Smooth muscle cell (in vitro differentiated cells): ENCODE measurements around the gene CKB. TPM values are rescaled to one million over a fixed set of nuclear protein-coding genes. Genes with fewer than 3 reads are reported as not detected.
A peak's percentile ranks its signal among the peaks of the same experiment; 100 is the strongest.

Experiments used
- DNase-seq: peaks from one replicate; lab custom pipeline; 2025; ENCODE audit not compliant: unreplicated experiment; lab: John Stamatoyannopoulos, UW
- H2AFZ ChIP-seq: fragments of 200-600 bp; sonication (generic); 2 replicates; pipeline ENCODE4 v1.6.0; 2016; ENCODE audit warnings: antibody characterized with exemption, low read depth, mild to moderate bottlenecking
- H3F3A ChIP-seq: fragments of 200-600 bp; sonication (generic); 2 replicates; pipeline ENCODE4 v1.6.0; 2017; ENCODE audit warnings: antibody characterized with exemption, low read depth
- H3K27ac ChIP-seq: fragments of 200-600 bp; sonication (generic); 2 replicates; pipeline ENCODE4 v1.5.1; 2016; ENCODE audit warnings: low read depth, mild to moderate bottlenecking
- H3K27me3 ChIP-seq: fragments of 200-600 bp; sonication (generic); 2 replicates; pipeline ENCODE4 v1.6.1; 2016; ENCODE audit warnings: low read depth, mild to moderate bottlenecking
- H3K36me3 ChIP-seq: fragments of 200-600 bp; sonication (generic); 2 replicates; pipeline ENCODE4 v1.5.1; 2016; ENCODE audit warnings: low read depth
- H3K4me1 ChIP-seq: fragments of 200-600 bp; sonication (generic); 2 replicates; pipeline ENCODE4 v1.5.1; 2016; ENCODE audit warnings: low read depth
- H3K4me2 ChIP-seq: fragments of 200-600 bp; sonication (generic); 2 replicates; pipeline ENCODE4 v1.6.0; 2016; ENCODE audit warnings: mild to moderate bottlenecking
- H3K4me3 ChIP-seq: fragments of 200-600 bp; sonication (generic); 2 replicates; pipeline ENCODE4 v1.5.1; 2016; ENCODE audit warnings: mild to moderate bottlenecking
- H3K79me2 ChIP-seq: fragments of 200-600 bp; sonication (generic); 2 replicates; pipeline ENCODE4 v1.6.0; 2016; ENCODE audit warnings: low read depth, mild to moderate bottlenecking
- H3K9ac ChIP-seq: fragments of 200-600 bp; sonication (generic); 2 replicates; pipeline ENCODE4 v1.6.0; 2016; ENCODE audit warnings: low read depth
- H3K9me3 ChIP-seq: fragments of 200-600 bp; sonication (generic); replicated peaks from 2 replicates; pipeline ENCODE4 v1.5.1; 2016; ENCODE audit warnings: low read depth
- H4K20me1 ChIP-seq: fragments of 200-600 bp; sonication (generic); 2 replicates; pipeline ENCODE4 v1.6.0; 2016; ENCODE audit warnings: low read depth
- CTCF ChIP-seq: fragments of 200-600 bp; sonication (generic); IDR thresholded peaks from 2 replicates; pipeline ENCODE4 v1.5.1; 2017; ENCODE audit warnings: borderline replicate concordance, mild to moderate bottlenecking, antibody characterized with exemption; ENCODE audit not compliant: insufficient read depth, poor library complexity, severe bottlenecking
- WGBS: methylation state at CpG from one replicate; pipeline ENCODE4 v1.1.7; 2016; ENCODE audit warnings: low lambda C conversion rate; 5-methylcytosine and 5-hydroxymethylcytosine counted together
- polyA plus RNA-seq: library from polyadenylated mRNA; unstranded; fragments of >200 nt; fragmentation: Nextera tagmentation; extraction: Ambion mirVana; gene quantifications from 2 replicates; pipeline ENCODE4 v1.2.1, GENCODE V29; 2016
- total RNA-seq: library from RNA; depleted of rRNA; stranded (reverse); fragments of >200 nt; gene quantifications from 2 replicates; pipeline ENCODE4 v1.2.3, GENCODE V29; 2014

The CKB gene
- total and polyA plus RNA-seq, 2 experiments from 2014 or later: 25.7 to 62.9 TPM

- Histone ChIP-seq H3K9me3 (no peaks in the 10 kb centered on the region), H3K36me3 (no peaks in the 10 kb centered on the region), H3K4me1 (peaks cover 13% of the 10 kb centered on the region), H3K27me3 (no peaks in the 10 kb centered on the region), H3K4me3 (peak overlapping the region; percentile 85), H4K20me1 (peaks cover 26% of the 10 kb centered on the region), H3K27ac (no peak overlapping the region), H3K79me2 (peaks cover 13% of the 10 kb centered on the region), H3K4me2 (peak overlapping the region; percentile 99), H3K9ac (peak overlapping the region; percentile 81), H3F3A (no peaks in the 10 kb centered on the region), H2AFZ (no peak overlapping the region)
- 57% methylated on average over 42 of the region's 42 CpGs for WGBS
- no peak for TF ChIP-seq CTCF
- DNase-seq: no peak
Measured at GRCh38 chr14:103529383-103530365, 7.0 kb upstream of the CKB start.

GRCh38 chr14:103528587-103529382, 6.2 kb upstream of the CKB start, which contains the start of gene TRMT61A:
TSS of gene TRMT61A (plus strand) at chr14:103529196. CDS start at chr14:103529979, 783 bp downstream.
- peaks cover 13% of the 10 kb centered on the region for H3K4me1 ChIP-seq
- H3K27me3 ChIP-seq: peaks cover under 1% of the 10 kb centered on the region
- H3K27ac ChIP-seq: peak within 1 kb of the TSS; percentile 64
- H3K9ac ChIP-seq: peak within 1 kb of the TSS; percentile 84
- H3K79me2 ChIP-seq: peaks cover 13% of the 10 kb centered on the region
- WGBS: 7% methylated on average over 62 of the region's 70 CpGs
- no peaks in the 10 kb centered on the region for H3F3A ChIP-seq
- H3K4me2 ChIP-seq: peak within 1 kb of the TSS; percentile 99
- no peaks in the 10 kb centered on the region for H3K36me3 ChIP-seq
- H3K9me3 ChIP-seq: no peaks in the 10 kb centered on the region
- peaks cover 26% of the 10 kb centered on the region for H4K20me1 ChIP-seq
- peak within 1 kb of the TSS; percentile 85 for H3K4me3 ChIP-seq
- no peak within 1 kb of the TSS for H2AFZ ChIP-seq
- DNase-seq: peak; percentile 81
- no peak for TF ChIP-seq CTCF

GRCh38 chr14:103528146-103528586, 5.5 kb upstream of the CKB start:
- WGBS: 68% methylated on average over 10 of the region's 10 CpGs

More at GRCh38 chr14:103528146-103528586, 5.5 kb upstream of the CKB start:
- DNase-seq: no peak
- no peak overlapping the region for H2AFZ ChIP-seq
- peaks cover 26% of the 10 kb centered on the region for H4K20me1 ChIP-seq
- no peaks in the 10 kb centered on the region for H3K9me3 ChIP-seq
- no peak for TF ChIP-seq CTCF
- H3K9ac ChIP-seq: peak overlapping the region; percentile 84
- H3K4me2 ChIP-seq: peak overlapping the region; percentile 99
- H3K4me1 ChIP-seq: peaks cover 15% of the 10 kb centered on the region
- H3K79me2 ChIP-seq: peaks cover 13% of the 10 kb centered on the region
- H3F3A ChIP-seq: no peaks in the 10 kb centered on the region
- no peaks in the 10 kb centered on the region for H3K36me3 ChIP-seq
- peaks cover 7% of the 10 kb centered on the region for H3K27me3 ChIP-seq
- peak overlapping the region; percentile 85 for H3K4me3 ChIP-seq
- peak overlapping the region; percentile 64 for H3K27ac ChIP-seq
